Measurements from ENCODE around the gene ATP1B3. TPM values are rescaled to one million over a fixed set of nuclear protein-coding genes. Genes with fewer than 3 reads are reported as not detected.

Gene ATP1B3
- total and polyA plus RNA-seq, 9 of the 15 experiments (the other 6 are each of a cell fraction or from before 2014, with no cell fraction given) = 48.3 to 202 (median 123) TPM

DNA sequence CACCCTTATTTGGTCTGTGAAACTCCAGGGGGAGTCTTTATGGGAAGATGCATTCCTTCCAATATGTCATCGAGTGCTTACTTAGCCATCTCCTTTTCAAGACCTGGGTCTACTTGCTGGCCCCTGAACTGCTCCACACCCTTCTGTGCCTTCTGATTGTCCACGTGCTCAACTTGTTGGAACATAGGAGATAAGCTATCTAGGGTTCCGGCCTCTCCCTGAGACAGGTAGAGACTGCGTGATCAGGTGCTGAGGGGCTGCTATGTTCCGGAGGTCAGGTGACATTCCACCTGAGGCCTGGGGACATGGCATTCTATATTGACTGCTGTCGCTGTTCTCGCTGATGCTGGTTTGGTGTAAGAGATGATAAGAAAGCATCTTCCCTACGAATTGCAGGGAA, 65.6 kb downstream of the ATP1B3 start (continued):
- TF ChIP-seq, protein P1, sequence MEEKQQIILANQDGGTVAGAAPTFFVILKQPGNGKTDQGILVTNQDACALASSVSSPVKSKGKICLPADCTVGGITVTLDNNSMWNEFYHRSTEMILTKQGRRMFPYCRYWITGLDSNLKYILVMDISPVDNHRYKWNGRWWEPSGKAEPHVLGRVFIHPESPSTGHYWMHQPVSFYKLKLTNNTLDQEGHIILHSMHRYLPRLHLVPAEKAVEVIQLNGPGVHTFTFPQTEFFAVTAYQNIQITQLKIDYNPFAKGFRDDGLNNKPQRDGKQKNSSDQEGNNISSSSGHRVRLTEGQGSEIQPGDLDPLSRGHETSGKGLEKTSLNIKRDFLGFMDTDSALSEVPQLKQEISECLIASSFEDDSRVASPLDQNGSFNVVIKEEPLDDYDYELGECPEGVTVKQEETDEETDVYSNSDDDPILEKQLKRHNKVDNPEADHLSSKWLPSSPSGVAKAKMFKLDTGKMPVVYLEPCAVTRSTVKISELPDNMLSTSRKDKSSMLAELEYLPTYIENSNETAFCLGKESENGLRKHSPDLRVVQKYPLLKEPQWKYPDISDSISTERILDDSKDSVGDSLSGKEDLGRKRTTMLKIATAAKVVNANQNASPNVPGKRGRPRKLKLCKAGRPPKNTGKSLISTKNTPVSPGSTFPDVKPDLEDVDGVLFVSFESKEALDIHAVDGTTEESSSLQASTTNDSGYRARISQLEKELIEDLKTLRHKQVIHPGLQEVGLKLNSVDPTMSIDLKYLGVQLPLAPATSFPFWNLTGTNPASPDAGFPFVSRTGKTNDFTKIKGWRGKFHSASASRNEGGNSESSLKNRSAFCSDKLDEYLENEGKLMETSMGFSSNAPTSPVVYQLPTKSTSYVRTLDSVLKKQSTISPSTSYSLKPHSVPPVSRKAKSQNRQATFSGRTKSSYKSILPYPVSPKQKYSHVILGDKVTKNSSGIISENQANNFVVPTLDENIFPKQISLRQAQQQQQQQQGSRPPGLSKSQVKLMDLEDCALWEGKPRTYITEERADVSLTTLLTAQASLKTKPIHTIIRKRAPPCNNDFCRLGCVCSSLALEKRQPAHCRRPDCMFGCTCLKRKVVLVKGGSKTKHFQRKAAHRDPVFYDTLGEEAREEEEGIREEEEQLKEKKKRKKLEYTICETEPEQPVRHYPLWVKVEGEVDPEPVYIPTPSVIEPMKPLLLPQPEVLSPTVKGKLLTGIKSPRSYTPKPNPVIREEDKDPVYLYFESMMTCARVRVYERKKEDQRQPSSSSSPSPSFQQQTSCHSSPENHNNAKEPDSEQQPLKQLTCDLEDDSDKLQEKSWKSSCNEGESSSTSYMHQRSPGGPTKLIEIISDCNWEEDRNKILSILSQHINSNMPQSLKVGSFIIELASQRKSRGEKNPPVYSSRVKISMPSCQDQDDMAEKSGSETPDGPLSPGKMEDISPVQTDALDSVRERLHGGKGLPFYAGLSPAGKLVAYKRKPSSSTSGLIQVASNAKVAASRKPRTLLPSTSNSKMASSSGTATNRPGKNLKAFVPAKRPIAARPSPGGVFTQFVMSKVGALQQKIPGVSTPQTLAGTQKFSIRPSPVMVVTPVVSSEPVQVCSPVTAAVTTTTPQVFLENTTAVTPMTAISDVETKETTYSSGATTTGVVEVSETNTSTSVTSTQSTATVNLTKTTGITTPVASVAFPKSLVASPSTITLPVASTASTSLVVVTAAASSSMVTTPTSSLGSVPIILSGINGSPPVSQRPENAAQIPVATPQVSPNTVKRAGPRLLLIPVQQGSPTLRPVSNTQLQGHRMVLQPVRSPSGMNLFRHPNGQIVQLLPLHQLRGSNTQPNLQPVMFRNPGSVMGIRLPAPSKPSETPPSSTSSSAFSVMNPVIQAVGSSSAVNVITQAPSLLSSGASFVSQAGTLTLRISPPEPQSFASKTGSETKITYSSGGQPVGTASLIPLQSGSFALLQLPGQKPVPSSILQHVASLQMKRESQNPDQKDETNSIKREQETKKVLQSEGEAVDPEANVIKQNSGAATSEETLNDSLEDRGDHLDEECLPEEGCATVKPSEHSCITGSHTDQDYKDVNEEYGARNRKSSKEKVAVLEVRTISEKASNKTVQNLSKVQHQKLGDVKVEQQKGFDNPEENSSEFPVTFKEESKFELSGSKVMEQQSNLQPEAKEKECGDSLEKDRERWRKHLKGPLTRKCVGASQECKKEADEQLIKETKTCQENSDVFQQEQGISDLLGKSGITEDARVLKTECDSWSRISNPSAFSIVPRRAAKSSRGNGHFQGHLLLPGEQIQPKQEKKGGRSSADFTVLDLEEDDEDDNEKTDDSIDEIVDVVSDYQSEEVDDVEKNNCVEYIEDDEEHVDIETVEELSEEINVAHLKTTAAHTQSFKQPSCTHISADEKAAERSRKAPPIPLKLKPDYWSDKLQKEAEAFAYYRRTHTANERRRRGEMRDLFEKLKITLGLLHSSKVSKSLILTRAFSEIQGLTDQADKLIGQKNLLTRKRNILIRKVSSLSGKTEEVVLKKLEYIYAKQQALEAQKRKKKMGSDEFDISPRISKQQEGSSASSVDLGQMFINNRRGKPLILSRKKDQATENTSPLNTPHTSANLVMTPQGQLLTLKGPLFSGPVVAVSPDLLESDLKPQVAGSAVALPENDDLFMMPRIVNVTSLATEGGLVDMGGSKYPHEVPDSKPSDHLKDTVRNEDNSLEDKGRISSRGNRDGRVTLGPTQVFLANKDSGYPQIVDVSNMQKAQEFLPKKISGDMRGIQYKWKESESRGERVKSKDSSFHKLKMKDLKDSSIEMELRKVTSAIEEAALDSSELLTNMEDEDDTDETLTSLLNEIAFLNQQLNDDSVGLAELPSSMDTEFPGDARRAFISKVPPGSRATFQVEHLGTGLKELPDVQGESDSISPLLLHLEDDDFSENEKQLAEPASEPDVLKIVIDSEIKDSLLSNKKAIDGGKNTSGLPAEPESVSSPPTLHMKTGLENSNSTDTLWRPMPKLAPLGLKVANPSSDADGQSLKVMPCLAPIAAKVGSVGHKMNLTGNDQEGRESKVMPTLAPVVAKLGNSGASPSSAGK (IDR thresholded peaks at IDR 0.05) = peak; percentile 15; the same call in 1 of the 2 replicates
- TF ChIP-seq CEBPG (CRISPR knock-in tag; IDR thresholded peaks at IDR 0.05) = no peak
- no peak for TF ChIP-seq CEBPG (tag; conservative IDR thresholded peaks at IDR 0.05 in 1 of 2, IDR thresholded peaks at IDR 0.05 in 1 of 2)
- TF ChIP-seq KDM5B (IDR thresholded peaks at IDR 0.05; ENCODE audit: insufficient replicate concordance, low read depth, low read length) = no peak
- TF ChIP-seq ZBTB8A (IDR thresholded peaks at IDR 0.05; ENCODE audit: partially characterized antibody) = no peak
- TF ChIP-seq, protein P2, sequence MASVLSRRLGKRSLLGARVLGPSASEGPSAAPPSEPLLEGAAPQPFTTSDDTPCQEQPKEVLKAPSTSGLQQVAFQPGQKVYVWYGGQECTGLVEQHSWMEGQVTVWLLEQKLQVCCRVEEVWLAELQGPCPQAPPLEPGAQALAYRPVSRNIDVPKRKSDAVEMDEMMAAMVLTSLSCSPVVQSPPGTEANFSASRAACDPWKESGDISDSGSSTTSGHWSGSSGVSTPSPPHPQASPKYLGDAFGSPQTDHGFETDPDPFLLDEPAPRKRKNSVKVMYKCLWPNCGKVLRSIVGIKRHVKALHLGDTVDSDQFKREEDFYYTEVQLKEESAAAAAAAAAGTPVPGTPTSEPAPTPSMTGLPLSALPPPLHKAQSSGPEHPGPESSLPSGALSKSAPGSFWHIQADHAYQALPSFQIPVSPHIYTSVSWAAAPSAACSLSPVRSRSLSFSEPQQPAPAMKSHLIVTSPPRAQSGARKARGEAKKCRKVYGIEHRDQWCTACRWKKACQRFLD (CRISPR knock-in tag; IDR thresholded peaks at IDR 0.05) = no peak
- TF ChIP-seq BHLHE40 (IDR thresholded peaks at IDR 0.05; ENCODE audit: low read length) = peak; percentile 24; the same call in 1 of the 2 replicates
- TF ChIP-seq, protein P3, sequence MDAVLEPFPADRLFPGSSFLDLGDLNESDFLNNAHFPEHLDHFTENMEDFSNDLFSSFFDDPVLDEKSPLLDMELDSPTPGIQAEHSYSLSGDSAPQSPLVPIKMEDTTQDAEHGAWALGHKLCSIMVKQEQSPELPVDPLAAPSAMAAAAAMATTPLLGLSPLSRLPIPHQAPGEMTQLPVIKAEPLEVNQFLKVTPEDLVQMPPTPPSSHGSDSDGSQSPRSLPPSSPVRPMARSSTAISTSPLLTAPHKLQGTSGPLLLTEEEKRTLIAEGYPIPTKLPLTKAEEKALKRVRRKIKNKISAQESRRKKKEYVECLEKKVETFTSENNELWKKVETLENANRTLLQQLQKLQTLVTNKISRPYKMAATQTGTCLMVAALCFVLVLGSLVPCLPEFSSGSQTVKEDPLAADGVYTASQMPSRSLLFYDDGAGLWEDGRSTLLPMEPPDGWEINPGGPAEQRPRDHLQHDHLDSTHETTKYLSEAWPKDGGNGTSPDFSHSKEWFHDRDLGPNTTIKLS (IDR thresholded peaks at IDR 0.05; ENCODE audit: borderline replicate concordance, low read depth) = no peak
- no peak for TF ChIP-seq GATAD2A (IDR thresholded peaks at IDR 0.05)
- peak; percentile 46 for TF ChIP-seq CBFA2T2 (conservative IDR thresholded peaks at IDR 0.05)
